ENCODE data around the gene ZNF273.

ZNF273 gene

GRCh38 chr7:64876792-64877713 is 26.0 kb upstream of the ZNF273 start:
- peak; percentile 71 for DNase-seq (ENCODE audit: low spot score)

- no peak for DNase-seq (ENCODE audit: low spot score)
Measured at GRCh38 chr7:64877714-64878610, 25.1 kb upstream of the ZNF273 start.

GRCh38 chr7:64878684-64879083 is 24.4 kb upstream of the ZNF273 start:
- DNase-seq (ENCODE audit: low spot score): no peak

DNA sequence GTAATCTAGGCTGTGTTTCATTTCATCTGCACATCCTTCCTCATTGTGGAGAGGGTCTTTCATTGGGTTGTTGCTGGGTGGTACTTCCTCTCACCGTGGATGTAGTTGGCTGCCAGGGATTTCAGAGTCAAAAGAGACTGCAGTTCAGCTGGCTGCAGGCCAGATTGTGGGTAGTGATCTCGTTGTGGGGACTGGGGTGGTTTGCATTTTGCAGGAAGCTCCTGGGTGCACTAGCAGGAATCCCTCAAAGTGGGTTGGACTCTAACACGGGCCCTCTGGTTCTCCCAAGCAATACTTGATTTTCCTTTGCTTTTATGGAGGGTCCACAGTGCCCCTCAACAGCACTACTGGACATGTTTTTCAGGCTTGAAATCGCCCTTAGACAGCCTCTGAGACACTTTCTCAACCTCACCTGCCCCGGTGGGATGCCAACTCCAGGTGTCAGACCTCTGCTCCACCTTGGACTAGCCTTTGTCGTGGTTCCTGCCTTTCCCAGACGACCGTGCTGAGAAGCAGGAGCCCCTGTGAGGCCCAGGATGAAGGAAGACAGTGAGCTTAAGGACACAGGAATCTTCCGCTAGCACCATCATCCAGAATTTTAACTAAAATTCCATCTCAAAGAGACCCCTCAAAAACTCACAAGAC is 23.9 kb upstream of the ZNF273 start:
- no peak for DNase-seq (ENCODE audit: low spot score)

DNA sequence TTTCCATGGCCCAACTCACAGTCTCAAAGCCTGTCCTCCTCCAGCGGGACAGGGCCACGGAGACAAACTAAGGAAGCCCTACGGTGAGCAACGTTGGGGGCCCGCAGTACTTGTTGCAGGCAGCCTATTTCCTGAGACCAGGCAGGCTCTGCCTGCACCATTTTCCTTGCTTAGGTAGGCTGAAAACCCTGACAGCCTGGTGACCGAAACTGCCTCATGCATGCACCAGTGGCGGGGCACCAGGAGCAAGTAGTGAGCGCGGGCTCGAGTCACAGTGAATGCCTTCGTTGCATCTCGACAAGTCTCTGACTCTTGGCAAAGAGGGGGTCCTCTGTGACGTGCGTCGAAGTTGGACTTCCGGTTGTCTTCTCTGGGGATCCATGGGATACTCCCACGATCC is 23.3 kb upstream of the ZNF273 start:
- DNase-seq (ENCODE audit: low spot score): no peak

GRCh38 chr7:64880322-64881297 is 22.5 kb upstream of the ZNF273 start:
- DNase-seq (ENCODE audit: low spot score): no peak

- no peak for DNase-seq (ENCODE audit: low spot score)
Measured at GRCh38 chr7:64881461-64882287, 21.4 kb upstream of the ZNF273 start.

GRCh38 chr7:64882341-64883112 is 20.5 kb upstream of the ZNF273 start:
- peak; percentile 80 for DNase-seq (ENCODE audit: low spot score)

DNA sequence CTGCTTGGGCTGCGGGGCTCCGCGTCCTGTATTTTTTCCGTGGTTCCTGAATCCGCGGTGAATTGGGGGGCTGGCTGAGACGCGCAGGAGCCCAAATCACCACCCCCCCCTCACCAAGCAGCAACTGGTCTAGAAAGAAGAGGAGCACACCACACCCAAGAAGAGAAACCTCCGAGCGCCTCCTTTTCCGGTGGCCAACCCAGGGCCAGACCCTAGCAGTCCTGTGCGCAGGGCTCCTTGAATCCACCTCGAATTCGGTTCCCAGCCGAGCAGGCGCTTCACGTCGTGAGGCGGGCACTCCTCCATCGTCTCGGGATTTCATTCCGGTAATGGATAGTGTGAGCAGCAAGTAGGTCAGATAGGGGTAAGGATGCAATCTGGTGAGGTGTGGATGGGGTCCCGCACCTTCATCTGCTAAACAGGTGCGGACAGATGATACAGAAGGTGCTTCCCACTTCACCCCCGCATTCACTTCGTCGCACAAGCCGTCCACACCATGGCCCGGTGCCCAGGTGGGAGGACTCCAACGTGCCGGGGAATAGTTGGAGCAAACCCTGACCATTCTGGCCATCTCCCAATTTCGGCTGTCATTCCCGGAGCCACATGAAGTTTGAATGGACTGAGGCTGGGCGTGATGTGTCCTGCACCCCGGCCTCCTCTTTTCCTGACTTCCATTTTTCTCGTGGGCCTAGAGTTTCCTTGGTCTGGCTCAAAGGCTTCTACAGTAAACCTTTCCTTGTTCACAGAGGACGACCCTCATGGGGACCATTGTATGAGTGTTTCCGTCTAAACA is 19.8 kb upstream of the ZNF273 start:
- DNase-seq (ENCODE audit: low spot score): no peak

DNA sequence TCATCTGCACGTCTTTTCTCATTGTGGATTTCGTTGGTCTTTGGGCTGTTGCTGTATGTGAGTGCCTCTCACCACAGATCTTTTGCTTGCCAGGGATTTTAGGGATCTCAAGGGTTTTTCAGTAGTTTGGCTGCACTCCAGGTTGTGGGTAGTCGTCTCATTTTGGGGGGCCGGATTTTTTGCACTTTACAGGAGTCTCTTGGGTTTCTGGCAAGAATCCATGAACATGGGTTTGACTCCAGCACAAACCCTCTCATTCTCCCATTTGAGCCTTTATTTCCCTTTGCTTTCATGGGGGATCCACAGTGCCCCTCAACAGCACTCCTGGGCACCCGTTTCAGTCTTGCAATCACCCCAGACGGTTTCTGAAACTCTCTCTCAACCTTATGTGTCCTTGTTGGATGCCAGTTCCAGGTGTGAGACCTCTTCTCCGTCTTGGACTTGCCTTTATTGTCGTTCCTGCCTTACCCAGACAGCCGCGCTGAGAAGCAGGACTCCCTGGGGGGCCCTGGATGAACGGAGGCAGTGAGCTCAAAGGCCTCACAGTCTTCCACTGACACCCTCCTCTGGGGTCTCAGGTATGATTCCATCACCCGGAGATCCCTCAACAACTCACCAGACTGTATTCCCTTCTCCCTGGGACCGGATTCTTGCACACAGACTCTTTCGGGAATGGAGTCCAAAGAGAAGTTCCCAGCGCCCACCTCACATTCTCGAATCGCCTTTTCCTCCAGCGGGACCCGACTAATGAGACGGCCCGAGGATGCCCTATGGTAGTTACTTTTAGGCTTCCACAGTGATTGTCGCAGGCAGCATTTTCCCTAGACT is 18.8 kb upstream of the ZNF273 start:
- no peak for DNase-seq (ENCODE audit: low spot score)

GRCh38 chr7:64884913-64885370 is 18.1 kb upstream of the ZNF273 start:
- DNase-seq (ENCODE audit: low spot score): peak; percentile 44

GRCh38 chr7:64885520-64886240 is 17.4 kb upstream of the ZNF273 start:
- peak; percentile 25 for DNase-seq (ENCODE audit: low spot score)

- no peak for DNase-seq (ENCODE audit: low spot score)
Measured at GRCh38 chr7:64886956-64887545, 16.0 kb upstream of the ZNF273 start.

DNA sequence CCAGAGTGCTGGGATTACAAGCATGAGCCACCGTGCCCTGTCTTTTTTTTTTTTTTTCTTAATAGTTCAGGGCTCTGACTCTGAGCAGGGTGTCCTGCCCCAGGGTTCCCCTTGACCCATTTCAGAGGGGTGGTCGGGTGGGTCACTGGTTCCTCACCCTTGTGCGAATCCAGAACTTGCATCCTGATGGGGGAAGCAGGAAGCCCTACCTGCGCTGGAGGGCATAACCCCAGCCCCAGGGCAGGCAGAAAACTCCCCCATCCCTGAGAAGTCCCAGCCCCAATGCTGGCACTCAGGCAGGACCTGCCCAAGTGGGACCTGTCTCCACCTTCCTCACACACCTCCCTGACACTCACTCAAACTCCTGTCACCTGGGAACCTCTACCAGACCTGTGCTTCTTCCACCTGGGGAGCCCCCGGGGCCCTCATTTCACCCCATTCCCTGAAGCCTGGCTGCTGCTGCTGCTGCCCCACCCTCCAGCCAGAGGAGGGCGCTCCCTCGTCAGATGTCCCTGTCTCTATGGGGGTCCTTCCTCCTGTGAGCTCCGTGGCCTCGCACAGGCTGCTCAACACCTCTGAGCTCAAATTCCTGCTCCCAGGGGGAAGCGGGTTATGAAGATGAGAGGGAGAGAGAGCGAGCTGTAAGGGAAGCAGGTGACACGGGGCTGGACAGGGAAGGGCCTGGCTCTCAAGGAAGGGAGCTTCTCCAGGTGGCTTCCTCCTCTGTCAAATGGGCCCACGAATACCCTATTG is 15.1 kb upstream of the ZNF273 start:
- no peak for DNase-seq (ENCODE audit: low spot score)

GRCh38 chr7:64888561-64888900 is 14.5 kb upstream of the ZNF273 start:
- no peak for DNase-seq (ENCODE audit: low spot score)
